Ishikawa (cell line): ENCODE data around the gene PORCN.
A peak's percentile ranks its signal among the peaks of the same experiment; 100 is the strongest.

Experiments used
- CEBPB ChIP-seq: IDR thresholded peaks from 2 replicates; pipeline ENCODE4 v1.6.1; 2012
- CREB1 ChIP-seq: IDR thresholded peaks from 2 replicates; pipeline ENCODE4 v1.6.1; 2012; ENCODE audit warnings: low read depth
- EGR1 ChIP-seq: IDR thresholded peaks from 2 replicates; pipeline ENCODE4 v1.6.1; 2012
- EP300 ChIP-seq: IDR thresholded peaks from 2 replicates; pipeline ENCODE4 v1.6.1; 2012; ENCODE audit warnings: borderline replicate concordance
- FOXM1 ChIP-seq: IDR thresholded peaks from 2 replicates; pipeline ENCODE4 v1.6.1; 2012; ENCODE audit warnings: low read depth, borderline replicate concordance
- MAX ChIP-seq: IDR thresholded peaks from 2 replicates; pipeline ENCODE4 v1.6.1; 2012
- NFIC ChIP-seq: IDR thresholded peaks from 2 replicates; pipeline ENCODE4 v1.6.1; 2012
- RAD21 ChIP-seq: IDR thresholded peaks from 2 replicates; pipeline ENCODE4 v1.6.1; 2012; ENCODE audit warnings: low read depth
- TAF1 ChIP-seq: IDR thresholded peaks from 2 replicates; pipeline ENCODE4 v1.6.1; 2012; ENCODE audit warnings: low read depth, mild to moderate bottlenecking
- TCF12 ChIP-seq: IDR thresholded peaks from 2 replicates; pipeline ENCODE4 v1.6.1; 2012; ENCODE audit warnings: low read depth
- TEAD4 ChIP-seq: IDR thresholded peaks from 2 replicates; pipeline ENCODE4 v1.6.1; 2012
- YY1 ChIP-seq: IDR thresholded peaks from 2 replicates; pipeline ENCODE4 v1.6.1; 2012; ENCODE audit warnings: low read depth
- ZBTB7A ChIP-seq: IDR thresholded peaks from 2 replicates; pipeline ENCODE4 v1.6.1; 2012; ENCODE audit warnings: low read depth
- TF ChIP-seq, protein P1 (sequence below): IDR thresholded peaks from 2 replicates; pipeline ENCODE4 v1.6.1; 2012
- TF ChIP-seq, protein P2 (sequence below): IDR thresholded peaks from 2 replicates; pipeline ENCODE4 v1.6.1; 2012; ENCODE audit warnings: low read depth, mild to moderate bottlenecking

Gene PORCN

GRCh38 chrX:48507246-48507645 is 1.5 kb upstream of the PORCN start:
- TF ChIP-seq, protein P1, sequence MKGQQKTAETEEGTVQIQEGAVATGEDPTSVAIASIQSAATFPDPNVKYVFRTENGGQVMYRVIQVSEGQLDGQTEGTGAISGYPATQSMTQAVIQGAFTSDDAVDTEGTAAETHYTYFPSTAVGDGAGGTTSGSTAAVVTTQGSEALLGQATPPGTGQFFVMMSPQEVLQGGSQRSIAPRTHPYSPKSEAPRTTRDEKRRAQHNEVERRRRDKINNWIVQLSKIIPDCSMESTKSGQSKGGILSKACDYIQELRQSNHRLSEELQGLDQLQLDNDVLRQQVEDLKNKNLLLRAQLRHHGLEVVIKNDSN: no peak
- TF ChIP-seq FOXM1 (no peak), NFIC (no peak), RAD21 (no peak), MAX (no peak), YY1 (no peak), TEAD4 (no peak), ZBTB7A (no peak), TCF12 (no peak)
- TF ChIP-seq, protein P2, sequence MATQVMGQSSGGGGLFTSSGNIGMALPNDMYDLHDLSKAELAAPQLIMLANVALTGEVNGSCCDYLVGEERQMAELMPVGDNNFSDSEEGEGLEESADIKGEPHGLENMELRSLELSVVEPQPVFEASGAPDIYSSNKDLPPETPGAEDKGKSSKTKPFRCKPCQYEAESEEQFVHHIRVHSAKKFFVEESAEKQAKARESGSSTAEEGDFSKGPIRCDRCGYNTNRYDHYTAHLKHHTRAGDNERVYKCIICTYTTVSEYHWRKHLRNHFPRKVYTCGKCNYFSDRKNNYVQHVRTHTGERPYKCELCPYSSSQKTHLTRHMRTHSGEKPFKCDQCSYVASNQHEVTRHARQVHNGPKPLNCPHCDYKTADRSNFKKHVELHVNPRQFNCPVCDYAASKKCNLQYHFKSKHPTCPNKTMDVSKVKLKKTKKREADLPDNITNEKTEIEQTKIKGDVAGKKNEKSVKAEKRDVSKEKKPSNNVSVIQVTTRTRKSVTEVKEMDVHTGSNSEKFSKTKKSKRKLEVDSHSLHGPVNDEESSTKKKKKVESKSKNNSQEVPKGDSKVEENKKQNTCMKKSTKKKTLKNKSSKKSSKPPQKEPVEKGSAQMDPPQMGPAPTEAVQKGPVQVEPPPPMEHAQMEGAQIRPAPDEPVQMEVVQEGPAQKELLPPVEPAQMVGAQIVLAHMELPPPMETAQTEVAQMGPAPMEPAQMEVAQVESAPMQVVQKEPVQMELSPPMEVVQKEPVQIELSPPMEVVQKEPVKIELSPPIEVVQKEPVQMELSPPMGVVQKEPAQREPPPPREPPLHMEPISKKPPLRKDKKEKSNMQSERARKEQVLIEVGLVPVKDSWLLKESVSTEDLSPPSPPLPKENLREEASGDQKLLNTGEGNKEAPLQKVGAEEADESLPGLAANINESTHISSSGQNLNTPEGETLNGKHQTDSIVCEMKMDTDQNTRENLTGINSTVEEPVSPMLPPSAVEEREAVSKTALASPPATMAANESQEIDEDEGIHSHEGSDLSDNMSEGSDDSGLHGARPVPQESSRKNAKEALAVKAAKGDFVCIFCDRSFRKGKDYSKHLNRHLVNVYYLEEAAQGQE: no peak

- TF ChIP-seq, protein P2: no peak
- TF ChIP-seq CEBPB: no peak
- TF ChIP-seq ZBTB7A: no peak
- no peak for TF ChIP-seq TCF12
- no peak for TF ChIP-seq CREB1
- TF ChIP-seq, protein P1: no peak
- no peak for TF ChIP-seq TEAD4
- no peak for TF ChIP-seq TAF1
- TF ChIP-seq MAX: no peak
- TF ChIP-seq FOXM1: no peak
- TF ChIP-seq EGR1: no peak
- no peak for TF ChIP-seq NFIC
- TF ChIP-seq RAD21: no peak
- TF ChIP-seq EP300: no peak
- TF ChIP-seq YY1: no peak
Observed at GRCh38 chrX:48509245-48509590, 426 bp downstream of the PORCN start.

DNA sequence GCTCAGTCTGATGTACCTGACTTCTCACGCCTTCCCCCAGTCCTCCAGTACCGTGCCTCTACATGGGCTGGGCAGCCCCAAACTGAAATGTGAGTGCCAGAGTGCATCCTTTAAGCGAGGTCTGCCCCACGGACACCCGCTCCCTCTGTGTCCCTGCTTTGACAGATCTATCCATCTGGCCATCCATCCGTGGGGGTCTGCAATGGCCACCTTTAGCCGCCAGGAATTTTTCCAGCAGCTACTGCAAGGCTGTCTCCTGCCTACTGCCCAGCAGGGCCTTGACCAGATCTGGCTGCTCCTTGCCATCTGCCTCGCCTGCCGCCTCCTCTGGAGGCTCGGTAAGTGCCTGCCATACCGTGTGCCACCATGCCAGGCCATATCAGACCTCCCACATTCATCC is 827 bp downstream of the PORCN start:
- no peak for TF ChIP-seq NFIC
- TF ChIP-seq EGR1: no peak
- no peak for TF ChIP-seq MAX
- TF ChIP-seq, protein P1: no peak
- no peak for TF ChIP-seq EP300
- no peak for TF ChIP-seq FOXM1
- no peak for TF ChIP-seq TAF1
- TF ChIP-seq YY1: no peak

DNA sequence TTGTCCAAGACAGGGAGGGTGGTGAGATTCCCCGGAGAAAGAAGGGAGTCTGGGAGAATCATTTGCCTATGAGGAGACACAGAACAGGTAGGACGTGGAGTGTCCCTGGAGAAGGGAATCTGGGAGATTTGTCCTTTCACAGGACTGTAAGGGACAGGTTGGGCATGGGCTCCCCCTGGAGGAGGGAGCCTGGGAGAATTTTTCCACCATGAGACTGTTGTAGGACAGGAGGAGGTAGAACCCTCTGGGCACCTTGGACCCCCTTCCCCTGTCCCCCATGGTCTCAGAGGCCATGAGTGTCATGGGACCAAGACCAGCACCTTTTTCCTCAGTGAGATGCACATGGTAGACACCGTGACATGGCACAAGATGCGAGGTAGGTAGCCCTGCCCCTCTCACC is 2.8 kb downstream of the PORCN start:
- TF ChIP-seq, protein P2: no peak
- TF ChIP-seq YY1 (no peak), EP300 (no peak), CREB1 (no peak), RAD21 (peak; percentile 49), TEAD4 (no peak), ZBTB7A (no peak), MAX (no peak)
